NCI-H69 (cell line): Measurements from ENCODE around the gene PCSK5.
"Not testable (repeated sequence)": the region's sequence is repeated elsewhere in the genome, so short reads cannot be mapped to it uniquely, and the experiment has no call there.

ENCODE experiments used
- DNase-seq: peaks from one replicate; lab custom pipeline; 2025; lab: John Stamatoyannopoulos, UW

The PCSK5 gene

DNA sequence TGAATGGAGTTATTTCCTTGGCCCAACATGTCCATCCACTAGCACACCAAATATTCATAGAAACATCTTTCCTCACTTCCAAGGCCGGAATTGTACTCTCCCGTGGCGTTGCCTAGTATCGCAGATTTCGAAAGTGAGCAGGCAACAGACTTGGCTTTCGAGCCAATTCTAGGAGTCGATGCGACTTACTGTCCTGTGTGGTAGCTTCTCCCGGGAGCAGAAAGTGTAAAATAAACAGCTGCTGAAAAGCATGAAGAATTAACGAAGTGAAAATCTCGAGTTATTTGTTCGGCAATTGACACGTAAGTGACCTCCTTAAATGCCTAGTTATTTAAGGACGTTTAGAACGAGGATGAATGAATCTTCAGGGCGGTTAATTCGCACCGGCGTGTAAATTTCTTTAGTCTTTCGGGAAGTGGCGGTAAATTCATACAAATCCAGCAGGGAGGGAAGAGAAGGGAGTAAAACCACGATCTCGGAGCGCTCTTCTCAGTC is 449 bp upstream of the PCSK5 start:
- DNase-seq: peak; percentile 35

DNA sequence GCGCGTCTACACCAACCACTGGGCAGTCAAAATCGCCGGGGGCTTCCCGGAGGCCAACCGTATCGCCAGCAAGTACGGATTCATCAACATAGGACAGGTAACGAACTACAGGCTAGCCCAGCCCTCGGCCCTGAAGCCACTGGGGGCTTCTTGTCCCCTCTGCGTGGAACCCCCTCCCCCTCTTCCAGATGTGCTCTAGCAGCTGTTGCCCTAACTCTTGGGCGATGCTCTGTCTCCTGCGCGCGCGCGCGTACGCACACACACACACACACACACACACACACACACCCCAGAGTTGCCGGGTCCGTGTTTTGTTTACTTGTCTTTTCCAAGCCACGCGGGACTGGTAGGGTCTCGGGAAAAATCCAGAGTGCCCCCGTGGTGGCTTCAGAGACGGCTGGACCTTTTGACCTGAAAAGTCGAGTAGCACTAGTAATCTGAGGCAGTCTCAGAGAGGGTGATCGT is 836 bp downstream of the PCSK5 start:
- peak; percentile 34 for DNase-seq

DNA sequence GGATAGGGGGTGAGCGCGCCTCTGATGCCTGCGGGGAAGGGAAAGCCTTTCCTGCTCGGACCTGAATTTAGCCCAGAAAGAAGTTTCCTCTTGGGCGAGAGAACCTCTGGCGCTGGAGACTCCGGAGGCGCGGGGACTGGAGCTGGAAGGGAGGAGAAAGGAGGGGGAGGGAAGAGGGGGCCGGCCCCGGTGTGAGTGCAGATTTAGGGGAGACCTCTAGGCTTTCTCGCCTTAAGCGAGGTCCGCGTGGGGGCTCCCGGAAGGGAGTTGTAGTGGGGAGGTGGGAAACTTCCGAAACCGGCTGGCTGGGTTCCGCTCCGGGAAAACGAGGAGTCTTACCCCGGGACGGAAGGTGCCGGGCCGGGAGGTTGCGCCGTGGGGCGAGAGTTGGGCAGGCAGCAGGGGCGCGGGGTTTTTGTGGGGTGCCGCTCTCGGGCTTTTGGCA is 1.3 kb downstream of the PCSK5 start:
- DNase-seq: no peak

DNA sequence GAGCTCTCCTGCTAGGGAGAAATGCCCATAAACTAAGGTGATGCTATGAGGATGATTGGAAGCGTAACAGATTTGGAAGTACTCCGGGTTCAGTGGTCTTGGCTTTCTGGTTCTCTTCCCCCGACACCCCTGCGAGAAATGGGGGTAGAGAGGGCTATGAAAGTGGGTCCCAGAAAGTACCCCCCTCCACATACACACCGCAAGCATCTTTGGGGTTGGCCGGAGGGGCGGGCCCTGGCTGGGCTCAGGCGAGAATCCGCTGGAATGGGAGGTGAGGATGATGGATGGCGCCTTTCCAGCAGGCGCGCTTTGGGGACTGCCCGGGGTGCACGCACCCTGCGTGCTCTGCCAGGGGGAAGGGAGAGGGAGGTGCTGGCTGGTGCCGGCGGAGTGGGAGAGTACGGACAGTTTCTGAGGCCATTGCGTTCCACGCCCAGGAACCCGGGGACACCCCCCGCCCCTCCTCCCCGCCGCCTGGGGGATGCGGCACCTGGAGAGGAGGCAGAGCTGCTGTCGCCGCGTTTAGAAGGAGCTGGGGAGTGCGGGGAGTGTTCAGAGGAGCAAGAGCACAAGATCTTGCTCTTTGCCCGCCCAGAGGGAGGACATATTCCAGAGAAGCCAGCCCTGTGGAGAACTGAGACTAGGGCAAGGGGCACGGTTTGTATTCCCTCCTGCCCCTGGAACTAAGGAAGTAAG is 1.9 kb downstream of the PCSK5 start:
- DNase-seq: peak; percentile 33

DNA sequence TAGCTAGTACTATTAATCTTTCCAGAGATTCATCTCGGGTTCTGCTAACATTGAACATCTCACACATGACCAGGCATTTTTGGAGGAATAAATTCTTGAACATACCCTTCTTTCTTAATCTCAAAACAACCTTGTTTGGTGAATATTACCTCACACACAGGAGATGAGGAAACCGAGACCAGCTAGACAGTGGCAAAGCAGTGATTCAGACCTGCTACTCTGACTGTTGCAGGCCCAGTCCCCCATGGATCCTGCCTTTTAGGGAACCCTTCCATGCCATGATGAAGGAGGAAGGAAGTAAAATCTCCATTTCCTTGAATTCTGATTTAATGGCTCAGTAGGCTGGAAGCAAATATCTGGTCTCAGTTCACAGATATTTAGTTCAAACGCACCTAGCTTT is 2.6 kb downstream of the PCSK5 start:
- DNase-seq: no peak

DNA sequence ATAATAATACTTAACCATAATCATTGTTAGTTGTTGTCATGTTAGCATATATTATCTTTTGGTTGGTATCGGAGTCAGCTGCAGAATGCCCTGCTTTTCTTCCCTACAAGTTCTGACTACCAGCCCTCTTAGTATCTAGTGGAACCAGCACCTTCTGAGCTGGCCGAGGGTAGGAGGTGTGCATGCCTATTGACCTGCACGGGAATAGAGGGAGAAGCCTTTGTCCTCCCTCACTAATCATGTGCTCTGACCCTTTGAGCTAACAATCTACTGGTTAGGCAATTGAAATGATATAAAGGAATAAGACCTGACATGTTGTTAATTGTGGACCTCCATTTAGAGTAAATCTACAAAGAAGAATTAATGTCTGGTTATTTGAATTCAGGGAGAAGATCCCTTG is 4.1 kb downstream of the PCSK5 start:
- DNase-seq: no peak

DNA sequence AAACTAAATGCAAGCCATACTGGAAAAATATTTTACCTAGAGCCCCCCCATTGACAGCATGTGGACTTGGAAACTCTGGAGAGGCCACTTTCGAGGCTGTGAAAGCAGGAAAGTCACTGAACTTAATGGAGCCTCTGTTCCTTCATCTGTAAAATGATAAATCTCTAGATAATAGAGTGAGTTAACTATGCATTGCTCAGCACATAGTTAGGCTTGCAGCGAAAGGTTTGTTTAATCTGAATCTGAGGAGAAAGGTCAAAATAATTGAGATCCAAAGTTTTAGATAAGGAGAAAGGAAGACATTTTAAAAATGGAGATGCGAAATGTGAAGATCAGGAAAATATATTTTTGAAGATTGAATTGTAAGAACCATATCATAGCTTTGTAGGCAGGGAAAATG is 4.6 kb downstream of the PCSK5 start:
- no peak for DNase-seq

DNA sequence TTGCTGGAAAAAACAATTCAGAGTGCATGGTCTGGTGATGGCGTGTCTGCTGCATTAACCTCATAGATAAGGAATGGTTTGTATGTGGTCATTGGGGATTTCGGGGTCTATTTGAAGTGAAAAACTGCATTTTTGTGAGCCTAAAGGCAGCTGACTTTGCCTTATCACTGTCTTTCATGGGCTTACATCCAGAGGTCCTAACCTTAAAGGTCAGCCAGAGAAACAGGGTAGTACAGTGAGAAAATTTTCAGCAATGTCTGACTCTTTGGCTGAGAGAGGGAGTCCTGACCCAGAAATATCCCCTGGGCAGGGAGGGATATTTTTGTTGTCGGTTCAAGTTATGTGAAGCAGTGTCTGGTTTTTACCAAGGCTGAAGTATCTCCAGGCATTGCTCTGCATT is 5.7 kb downstream of the PCSK5 start:
- no peak for DNase-seq

DNA sequence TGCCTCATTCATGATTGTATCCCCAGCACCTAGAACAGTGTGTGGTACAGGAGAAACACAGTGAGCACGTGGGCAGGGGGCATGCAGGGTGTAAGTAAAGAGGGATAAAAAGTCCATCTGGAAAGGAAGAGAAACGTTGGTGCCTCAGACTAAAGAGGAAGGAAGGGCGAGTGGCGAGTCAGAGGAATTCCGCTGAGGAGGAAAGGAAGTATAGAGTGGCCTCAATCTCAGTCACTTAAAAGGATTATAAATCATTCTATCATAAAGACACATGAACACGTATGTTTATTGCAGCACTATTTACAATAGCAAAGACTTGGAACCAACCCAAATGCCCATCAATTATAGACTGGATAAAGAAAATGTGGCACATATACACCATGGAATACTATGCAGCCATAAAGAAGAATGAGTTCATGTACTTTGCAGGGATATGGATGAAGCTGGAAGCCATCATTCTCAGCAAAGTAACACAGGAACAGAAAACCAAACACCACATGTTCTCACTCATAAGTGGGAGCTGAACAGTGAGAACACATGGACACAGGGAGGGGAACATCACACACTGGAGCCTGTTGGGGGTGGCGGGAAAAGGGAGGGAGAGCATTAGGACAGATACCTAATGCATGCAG is 10.5 kb downstream of the PCSK5 start:
- not testable (repeated sequence) for DNase-seq

DNA sequence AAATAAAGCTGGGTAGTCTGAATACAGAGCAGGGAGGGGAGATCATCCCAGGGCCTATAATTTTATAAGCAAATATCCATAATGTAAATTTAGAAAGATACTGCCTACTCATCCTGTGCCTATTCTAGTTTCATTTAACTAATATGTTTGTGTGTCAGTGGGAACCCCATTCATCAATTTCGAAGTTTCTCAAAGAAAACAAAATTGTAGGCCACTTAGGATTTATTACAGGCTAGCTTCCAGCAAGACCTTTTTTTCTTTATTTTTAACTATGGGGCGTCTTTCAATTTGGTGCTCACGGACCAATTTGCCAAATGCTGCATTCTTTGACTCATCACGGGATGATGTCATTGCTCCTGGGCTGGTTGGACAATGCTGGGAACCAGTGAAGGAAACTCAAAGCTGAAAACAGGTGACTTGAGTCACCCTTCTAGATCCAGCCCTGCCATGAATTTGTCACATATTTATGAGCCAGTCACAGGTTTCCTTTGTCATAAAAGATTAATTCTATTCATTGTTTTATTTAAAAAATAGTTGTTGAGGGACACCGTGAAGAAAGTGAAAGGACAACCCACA is 13.4 kb downstream of the PCSK5 start:
- peak; percentile 69 for DNase-seq

DNA sequence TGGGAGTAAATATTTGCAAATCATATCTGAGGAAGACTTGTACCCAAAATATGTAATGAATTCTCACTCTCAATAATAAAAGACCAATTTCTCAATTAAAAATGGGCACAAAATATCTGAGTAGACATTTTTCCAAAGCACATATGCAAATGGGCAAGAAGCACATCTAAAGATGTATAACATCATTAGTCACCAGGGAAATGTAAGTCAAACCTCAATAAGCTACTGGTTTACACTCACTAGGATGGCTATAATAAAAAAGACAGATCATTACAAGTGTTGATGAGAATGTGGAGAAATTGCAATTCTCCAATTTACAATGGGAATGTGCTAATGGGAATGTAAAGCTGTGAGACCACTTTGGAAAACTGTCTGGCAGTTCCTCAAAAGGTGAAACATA is 13.9 kb downstream of the PCSK5 start:
- DNase-seq: no peak

DNA sequence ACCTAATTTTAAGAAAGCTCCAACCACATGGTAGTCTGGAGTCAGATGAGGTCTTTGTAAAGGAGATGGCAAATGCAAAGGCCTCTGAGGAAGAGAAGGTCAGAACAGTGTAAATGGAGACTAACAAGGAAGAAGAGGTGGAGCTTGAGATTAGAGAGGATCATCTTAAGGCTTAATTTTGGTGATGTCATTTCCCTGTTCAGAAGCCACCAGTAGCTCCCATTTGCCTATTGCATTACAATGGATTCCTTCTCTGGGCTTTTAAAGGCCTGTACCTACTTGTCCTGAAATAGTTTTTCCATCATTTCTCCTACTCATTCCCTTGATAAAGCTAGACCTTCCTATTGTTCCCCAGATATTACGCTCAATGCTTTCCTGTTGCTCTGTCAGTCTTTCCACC is 16.1 kb downstream of the PCSK5 start:
- DNase-seq: no peak

DNA sequence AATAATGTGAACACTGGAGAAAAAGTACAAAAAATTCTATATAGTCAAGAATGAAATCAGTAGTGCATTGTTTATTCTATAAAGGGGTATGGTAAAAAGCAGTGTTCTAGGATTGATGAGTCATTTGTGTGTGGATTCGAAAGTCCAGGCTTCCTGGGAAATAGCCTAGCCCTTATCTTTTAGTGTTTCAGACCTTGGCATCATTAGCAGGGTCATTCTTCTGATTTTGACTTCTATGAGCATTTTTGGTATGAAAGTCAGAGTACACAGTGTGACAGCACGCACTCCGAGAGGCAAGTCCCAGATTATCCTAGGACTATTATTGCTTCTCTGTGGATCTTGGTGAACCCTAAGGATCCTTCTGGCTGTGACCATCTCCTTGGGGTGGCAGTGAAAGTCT is 16.9 kb downstream of the PCSK5 start:
- DNase-seq: no peak

DNA sequence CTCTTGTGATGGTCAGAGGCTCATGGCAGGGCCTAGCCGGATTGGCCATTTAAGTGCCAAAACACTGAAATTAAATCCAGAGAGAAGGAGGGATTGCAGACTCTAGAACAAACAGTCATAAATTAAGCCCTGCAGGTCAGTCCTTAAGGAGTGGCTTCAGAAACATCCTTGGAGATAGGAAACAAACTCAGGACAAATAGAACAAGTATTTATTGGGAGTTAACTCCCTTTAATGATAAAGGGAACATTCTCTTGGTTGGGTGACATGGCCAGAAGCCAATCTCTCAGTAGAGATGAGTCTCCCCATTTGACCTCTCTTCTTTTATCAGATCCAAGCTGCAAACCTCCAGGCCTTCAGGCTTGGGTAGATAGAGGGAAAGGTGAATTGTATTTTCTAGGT is 17.4 kb downstream of the PCSK5 start:
- no peak for DNase-seq

DNA sequence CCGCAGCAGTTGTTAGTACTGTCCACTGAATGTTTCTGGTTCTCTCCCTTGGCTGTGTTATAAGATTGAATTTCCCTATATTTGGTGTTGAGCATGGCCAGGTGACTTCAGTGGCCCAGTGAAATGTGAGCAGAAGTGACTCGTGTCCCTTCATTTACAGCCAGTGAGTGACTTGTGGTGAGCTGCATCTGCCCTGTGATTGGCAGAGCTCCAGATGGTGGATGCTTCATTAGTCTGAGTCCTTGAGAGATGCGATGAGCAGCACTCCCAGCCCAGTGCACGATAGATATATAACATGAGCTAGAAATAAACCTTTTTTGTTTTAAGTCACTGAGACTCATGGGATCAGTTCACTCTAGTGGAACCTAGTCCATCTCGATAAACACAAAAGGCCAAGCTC is 19.3 kb downstream of the PCSK5 start:
- DNase-seq: no peak

DNA sequence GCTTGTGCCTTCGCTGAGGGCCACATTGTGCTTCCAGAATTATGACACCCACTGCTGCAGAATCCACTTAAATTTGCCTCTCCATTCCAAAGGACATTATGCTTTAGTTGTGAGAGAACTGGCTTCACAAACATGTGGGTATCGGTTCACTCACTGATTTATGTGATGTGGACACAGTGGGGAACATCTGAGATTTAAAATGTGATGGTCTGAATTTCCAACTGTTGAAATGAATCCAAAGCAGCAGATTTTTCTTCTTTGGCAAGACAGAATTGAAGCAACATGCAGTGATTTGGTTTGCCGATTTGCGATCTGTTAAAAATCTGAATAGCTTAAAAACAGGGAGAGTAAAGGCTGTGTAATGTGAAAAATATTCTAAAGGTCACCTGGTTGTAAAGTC is 20.3 kb downstream of the PCSK5 start:
- no peak for DNase-seq

DNA sequence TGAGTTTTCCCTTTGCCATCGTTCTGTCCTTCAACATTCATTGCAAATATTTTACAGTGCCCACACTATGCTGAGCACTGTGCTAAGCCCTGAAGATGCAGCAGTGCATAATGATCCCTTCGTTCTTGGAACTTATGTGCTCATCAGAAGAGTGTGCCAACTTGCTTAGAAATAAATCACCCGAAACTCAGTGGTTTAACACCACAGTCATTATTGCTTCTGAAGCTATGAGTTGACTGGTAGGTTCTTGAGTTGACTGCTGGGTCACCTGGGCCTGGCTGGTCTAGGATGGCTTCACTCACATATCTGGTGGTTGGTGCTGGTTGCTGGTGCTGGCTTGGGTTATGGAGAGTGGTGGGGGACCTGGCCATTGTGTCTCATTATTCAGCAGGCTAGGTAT is 20.9 kb downstream of the PCSK5 start:
- no peak for DNase-seq

DNA sequence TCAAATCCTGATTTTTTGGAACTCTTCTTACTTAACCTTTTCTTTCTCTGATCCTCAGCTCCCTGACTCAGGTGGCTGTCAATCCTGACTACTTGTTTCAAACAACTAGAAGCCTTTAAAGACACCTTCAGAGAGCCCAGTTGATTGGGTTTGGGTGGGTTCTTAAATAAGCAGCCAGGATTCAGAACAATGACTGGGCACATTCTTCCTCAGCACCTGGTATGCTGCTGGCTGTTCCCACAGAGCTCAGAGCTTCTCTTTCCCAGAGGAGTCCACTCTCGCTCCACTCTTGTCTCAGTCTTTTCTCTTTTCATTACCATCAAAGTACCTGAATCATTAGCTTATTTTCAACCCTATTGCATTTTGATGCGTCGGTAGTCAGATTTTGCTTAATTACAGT is 22.5 kb downstream of the PCSK5 start:
- DNase-seq: no peak

DNA sequence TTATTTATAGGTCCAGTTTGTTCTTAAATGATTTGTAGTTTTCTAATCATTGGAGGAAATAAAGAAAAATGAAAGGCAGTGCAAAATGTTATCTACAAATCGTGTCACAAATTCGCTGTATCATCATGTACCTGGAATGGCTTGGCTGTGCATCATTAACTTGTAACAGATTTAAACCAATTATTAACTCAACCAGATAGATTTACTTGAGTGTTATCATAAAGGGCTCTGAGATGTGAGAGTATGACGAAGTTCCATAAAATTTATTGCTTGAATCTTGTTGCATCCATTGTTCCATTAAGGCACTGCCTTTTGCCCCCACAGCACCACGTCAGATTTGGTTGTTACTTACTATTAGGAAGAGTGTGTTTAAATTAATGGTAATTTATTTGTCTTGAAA is 23.5 kb downstream of the PCSK5 start:
- no peak for DNase-seq

DNA sequence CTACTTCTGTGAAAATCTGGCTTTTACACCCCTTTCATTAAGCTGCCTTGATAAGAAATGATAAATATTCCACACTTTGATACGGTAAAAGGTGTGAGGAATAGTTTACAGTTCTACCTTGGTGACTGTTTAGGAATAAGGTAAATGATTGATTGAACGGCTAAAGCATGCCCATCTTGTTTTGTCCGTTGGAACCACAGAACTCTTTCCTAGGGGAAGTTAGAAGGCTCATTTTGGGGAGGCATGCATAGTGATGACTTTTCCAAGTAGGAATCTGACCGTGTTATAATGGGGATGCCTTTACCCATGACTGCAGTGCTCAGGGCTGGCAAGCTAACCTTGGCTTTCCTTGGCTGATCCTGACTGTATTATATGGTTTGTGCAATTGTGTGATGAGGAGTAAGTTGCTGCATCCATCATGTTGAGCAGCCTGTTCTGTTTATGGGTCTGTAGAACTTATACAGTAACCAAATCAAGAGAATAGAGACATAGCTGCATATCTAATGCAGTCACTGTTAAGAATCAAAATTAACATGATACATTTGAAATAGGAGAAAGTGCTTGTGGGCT is 24.5 kb downstream of the PCSK5 start:
- DNase-seq: no peak

DNA sequence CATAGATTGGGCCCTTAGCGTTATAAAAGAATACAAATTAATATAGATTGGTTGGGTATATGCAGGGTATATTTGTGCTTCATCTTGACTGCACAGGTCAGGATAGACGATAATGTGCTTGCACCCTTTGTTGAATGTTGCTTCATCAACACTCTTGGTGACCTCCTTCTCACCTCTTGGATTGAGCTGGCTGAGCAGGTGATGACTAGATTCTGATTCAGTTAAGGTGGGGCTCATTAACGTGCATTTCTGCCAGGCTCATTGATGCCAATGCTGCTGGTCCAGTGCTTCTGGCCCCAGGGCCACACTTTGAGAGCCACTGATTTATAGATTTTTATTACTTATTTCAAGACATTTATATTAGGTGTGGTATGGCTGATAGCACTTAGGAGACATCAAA is 27.7 kb downstream of the PCSK5 start:
- DNase-seq: no peak

DNA sequence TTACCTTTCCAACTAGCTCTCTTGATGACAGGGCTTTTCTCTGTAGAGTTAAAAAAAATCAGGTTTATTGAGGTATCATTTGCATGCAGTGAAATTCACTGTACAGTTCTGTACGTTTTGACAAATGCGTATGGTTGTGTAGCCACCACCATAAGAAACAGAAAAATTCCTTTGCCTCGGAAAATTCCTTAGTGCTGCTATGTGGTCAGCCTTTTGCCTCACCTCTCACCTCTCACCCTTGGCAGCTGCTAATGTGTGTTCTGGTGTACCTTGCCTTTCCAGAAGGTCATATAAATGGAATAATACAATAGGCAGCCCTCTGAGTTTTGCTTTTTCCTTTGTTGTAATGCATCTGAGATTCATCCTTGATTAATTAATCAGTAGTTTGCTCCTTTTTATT is 28.4 kb downstream of the PCSK5 start:
- no peak for DNase-seq
